Endodermal cell (in vitro differentiated cells): Measurements from ENCODE around the gene QKI. TPM values are rescaled to one million over a fixed set of nuclear protein-coding genes. Genes with fewer than 3 reads are reported as not detected.

Source experiments
- DNase-seq: peaks from one replicate; pipeline ENCODE4 v3.0.0-alpha.2; 2017
- H3K27ac ChIP-seq: 2 replicates; pipeline ENCODE4 v1.5.1; 2013; ENCODE audit warnings: mild to moderate bottlenecking, low read depth, low read length, moderate library complexity
- H3K27me3 ChIP-seq: 2 replicates; pipeline ENCODE4 v1.6.1; 2013; ENCODE audit warnings: mild to moderate bottlenecking, low read length, moderate library complexity; ENCODE audit not compliant: insufficient read depth, control insufficient read depth, poor library complexity, severe bottlenecking
- H3K36me3 ChIP-seq: 2 replicates; pipeline ENCODE4 v1.7.0; 2013; ENCODE audit warnings: mild to moderate bottlenecking, low read length, moderate library complexity; ENCODE audit not compliant: control insufficient read depth, insufficient read depth
- H3K4me1 ChIP-seq: one replicate; pipeline ENCODE4 v1.7.0; 2013; ENCODE audit warnings: low read length; ENCODE audit not compliant: control insufficient read depth, insufficient read depth
- H3K4me3 ChIP-seq: 2 replicates; pipeline ENCODE4 v1.5.1; 2013; ENCODE audit warnings: mild to moderate bottlenecking, low read length, moderate library complexity
- H3K9ac ChIP-seq: 2 replicates; pipeline ENCODE4 v1.6.1; 2013; ENCODE audit warnings: mild to moderate bottlenecking, low read length, moderate library complexity; ENCODE audit not compliant: poor library complexity, severe bottlenecking; ENCODE audit errors: extremely low read depth
- H3K9me3 ChIP-seq: 2 replicates; pipeline ENCODE4 v1.6.1; 2013; ENCODE audit warnings: mild to moderate bottlenecking, low read length, moderate library complexity; ENCODE audit not compliant: control insufficient read depth
- H3K27ac Mint-ChIP-seq: 2 replicates; pipeline ENCODE4 v1.8.0; 2020; ENCODE audit warnings: mixed read lengths
- H3K27me3 Mint-ChIP-seq: 2 replicates; pipeline ENCODE4 v1.8.0; 2021; ENCODE audit warnings: mild to moderate bottlenecking, mixed read lengths; ENCODE audit not compliant: insufficient read depth
- H3K36me3 Mint-ChIP-seq: 2 replicates; pipeline ENCODE4 v1.8.0; 2020; ENCODE audit warnings: low read depth, mixed read lengths
- H3K4me1 Mint-ChIP-seq: 2 replicates; pipeline ENCODE4 v1.8.0; 2020; ENCODE audit warnings: mixed read lengths
- H3K4me3 Mint-ChIP-seq: 2 replicates; pipeline ENCODE4 v1.8.0; 2020; ENCODE audit warnings: mild to moderate bottlenecking, moderate library complexity, mixed read lengths
- H3K9me3 Mint-ChIP-seq: 2 replicates; pipeline ENCODE4 v1.8.0; 2020; ENCODE audit warnings: mild to moderate bottlenecking, mixed read lengths
- WGBS, 2 experiments: methylation state at CpG; one replicate each; pipeline versions ENCODE4 v1.1.5 to v1.1.7; 2013; ENCODE audit warnings: missing lambda C conversion rate in 2 of 2, mixed read lengths in 1 of 2; ENCODE audit not compliant: insufficient coverage in 1 of 2, insufficient read length in 1 of 2; 5-methylcytosine and 5-hydroxymethylcytosine counted together
- total RNA-seq, 2 donors: library from RNA; stranded (reverse); fragmentation: NEBNext Ultra II Directional in 1 of 2; extraction: Animal tissue kit (Norgen Biotek cat#: 25700) in 1 of 2; gene quantifications; 2 replicates in 1 of 2; 3 replicates in 1 of 2; pipeline ENCODE4 v1.2.1, GENCODE V29; 2021
- TF ChIP-seq, protein P1 (sequence below): fragments of 200-600 bp; sonication (generic); conservative IDR thresholded peaks from 2 replicates; pipeline ENCODE4 v1.5.0; 2021; ENCODE audit warnings: antibody characterized with exemption, mild to moderate bottlenecking

Gene QKI
- total RNA-seq, 2 donors from 2014 or later = 93.3 to 107 TPM

GRCh38 chr6:163369141-163369540 is 45.4 kb upstream of the QKI start:
- H3K27ac Mint-ChIP-seq = no peak overlapping the region
- H3K36me3 Mint-ChIP-seq = no peaks in the 10 kb centered on the region
- Histone ChIP-seq H3K4me3 (no peak overlapping the region), H3K36me3 (no peaks in the 10 kb centered on the region), H3K27me3 (no peaks in the 10 kb centered on the region), H3K9me3 (no peaks in the 10 kb centered on the region), H3K27ac (no peak overlapping the region), H3K4me1 (no peaks in the 10 kb centered on the region), H3K9ac (no peak overlapping the region)
- TF ChIP-seq, protein P1, sequence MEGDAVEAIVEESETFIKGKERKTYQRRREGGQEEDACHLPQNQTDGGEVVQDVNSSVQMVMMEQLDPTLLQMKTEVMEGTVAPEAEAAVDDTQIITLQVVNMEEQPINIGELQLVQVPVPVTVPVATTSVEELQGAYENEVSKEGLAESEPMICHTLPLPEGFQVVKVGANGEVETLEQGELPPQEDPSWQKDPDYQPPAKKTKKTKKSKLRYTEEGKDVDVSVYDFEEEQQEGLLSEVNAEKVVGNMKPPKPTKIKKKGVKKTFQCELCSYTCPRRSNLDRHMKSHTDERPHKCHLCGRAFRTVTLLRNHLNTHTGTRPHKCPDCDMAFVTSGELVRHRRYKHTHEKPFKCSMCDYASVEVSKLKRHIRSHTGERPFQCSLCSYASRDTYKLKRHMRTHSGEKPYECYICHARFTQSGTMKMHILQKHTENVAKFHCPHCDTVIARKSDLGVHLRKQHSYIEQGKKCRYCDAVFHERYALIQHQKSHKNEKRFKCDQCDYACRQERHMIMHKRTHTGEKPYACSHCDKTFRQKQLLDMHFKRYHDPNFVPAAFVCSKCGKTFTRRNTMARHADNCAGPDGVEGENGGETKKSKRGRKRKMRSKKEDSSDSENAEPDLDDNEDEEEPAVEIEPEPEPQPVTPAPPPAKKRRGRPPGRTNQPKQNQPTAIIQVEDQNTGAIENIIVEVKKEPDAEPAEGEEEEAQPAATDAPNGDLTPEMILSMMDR = no peak
- H3K4me3 Mint-ChIP-seq = no peak overlapping the region
- H3K9me3 Mint-ChIP-seq = no peaks in the 10 kb centered on the region
- WGBS, 2 experiments = 89% methylated on average over 1 of the region's 1 CpG; no CpG with 5 or more reads in 1 of the 2 experiments
- peaks cover 9% of the 10 kb centered on the region for H3K4me1 Mint-ChIP-seq
- no peaks in the 10 kb centered on the region for H3K27me3 Mint-ChIP-seq
- DNase-seq = no peak

- Histone ChIP-seq H3K27me3 (no peaks in the 10 kb centered on the region), H3K9ac (no peak overlapping the region), H3K27ac (no peak overlapping the region), H3K9me3 (no peaks in the 10 kb centered on the region), H3K4me1 (no peaks in the 10 kb centered on the region), H3K4me3 (no peak overlapping the region), H3K36me3 (no peaks in the 10 kb centered on the region)
- no peak for DNase-seq
- TF ChIP-seq, protein P1 = no peak
- Mint-ChIP-seq H3K4me1 (peaks cover 9% of the 10 kb centered on the region), H3K9me3 (no peaks in the 10 kb centered on the region), H3K4me3 (no peak overlapping the region), H3K36me3 (no peaks in the 10 kb centered on the region), H3K27ac (no peak overlapping the region), H3K27me3 (no peaks in the 10 kb centered on the region)
- 89 to 93% methylated on average over 11 to 15 of the region's 15 CpGs for WGBS, 2 experiments
Observed at GRCh38 chr6:163369628-163370365, 44.7 kb upstream of the QKI start.

GRCh38 chr6:163370464-163371117 is 43.9 kb upstream of the QKI start:
- H3K9me3 Mint-ChIP-seq = no peaks in the 10 kb centered on the region
- WGBS, 2 experiments = 89 to 93% methylated on average over 3 to 5 of the region's 5 CpGs
- Histone ChIP-seq H3K36me3 (no peaks in the 10 kb centered on the region), H3K27me3 (no peaks in the 10 kb centered on the region), H3K9me3 (no peaks in the 10 kb centered on the region), H3K27ac (peak overlapping the region; percentile 21), H3K4me3 (no peak overlapping the region), H3K4me1 (no peaks in the 10 kb centered on the region), H3K9ac (no peak overlapping the region)
- TF ChIP-seq, protein P1 = no peak
- H3K27ac Mint-ChIP-seq = no peak overlapping the region
- DNase-seq = no peak
- H3K4me1 Mint-ChIP-seq = peaks cover 9% of the 10 kb centered on the region
- no peaks in the 10 kb centered on the region for H3K36me3 Mint-ChIP-seq
- H3K4me3 Mint-ChIP-seq = no peak overlapping the region
- H3K27me3 Mint-ChIP-seq = no peaks in the 10 kb centered on the region
